ENCODE measurements around the gene TTC16.

The TTC16 gene

GRCh38 chr9:127698985-127699670 lies 16.8 kb upstream of the TTC16 start:
- no peak overlapping the region; the same call in 1 of the 2 replicates for H3K27ac ChIP-seq (ENCODE audit: low read depth, low read length)

DNA sequence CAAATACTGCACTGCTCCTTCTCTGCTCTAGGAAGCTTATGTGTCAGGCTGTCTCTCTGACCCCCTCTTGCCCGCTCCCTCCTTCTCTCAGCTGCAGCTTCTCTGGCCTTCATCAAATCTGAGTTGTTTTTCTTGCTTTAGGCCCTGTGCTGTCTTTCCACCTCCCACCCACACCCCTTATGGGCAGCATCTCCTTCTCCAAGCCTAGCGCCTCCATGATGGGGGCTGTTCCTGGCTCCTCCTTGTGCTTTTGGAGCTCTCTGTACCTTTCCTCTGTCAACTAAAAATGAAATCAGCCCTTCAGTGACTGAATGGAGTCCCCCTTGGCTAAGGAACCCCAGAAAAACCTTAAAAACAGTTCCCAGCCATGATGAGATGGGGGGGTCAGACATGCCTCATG lies 15.7 kb upstream of the TTC16 start:
- Histone ChIP-seq H3K27ac (ENCODE audit: low read depth, low read length) (no peak overlapping the region), H3K9ac (ENCODE audit: low read depth, low read length) (no peak overlapping the region), H3K36me3 (ENCODE audit: insufficient read depth, low read length) (no peaks in the 10 kb centered on the region), H3K4me1 (ENCODE audit: insufficient read depth, low read length) (no peaks in the 10 kb centered on the region), H3K27me3 (ENCODE audit: insufficient read depth, low read length) (no peaks in the 10 kb centered on the region), H3K4me3 (ENCODE audit: low read length) (no peak overlapping the region), H3K9me3 (ENCODE audit: insufficient read depth, low read depth, low read length) (no peaks in the 10 kb centered on the region)
- WGBS = 94% methylated on average over 2 of the region's 2 CpGs

More at GRCh38 chr9:127698985-127699670, 16.8 kb upstream of the TTC16 start:
- H3K9me3 ChIP-seq (ENCODE audit: insufficient read depth, low read depth, low read length) = no peaks in the 10 kb centered on the region
- no peaks in the 10 kb centered on the region for H3K27me3 ChIP-seq (ENCODE audit: insufficient read depth, low read length)
- no peaks in the 10 kb centered on the region for H3K4me1 ChIP-seq (ENCODE audit: insufficient read depth, low read length)
- peak overlapping the region; percentile 52; the same call in 1 of the 2 replicates for H3K9ac ChIP-seq (ENCODE audit: low read depth, low read length)
- peak overlapping the region; percentile 55 for H3K4me3 ChIP-seq (ENCODE audit: low read length)
- WGBS = 41% methylated on average over 41 of the region's 41 CpGs
- no peaks in the 10 kb centered on the region for H3K36me3 ChIP-seq (ENCODE audit: insufficient read depth, low read length)

DNA sequence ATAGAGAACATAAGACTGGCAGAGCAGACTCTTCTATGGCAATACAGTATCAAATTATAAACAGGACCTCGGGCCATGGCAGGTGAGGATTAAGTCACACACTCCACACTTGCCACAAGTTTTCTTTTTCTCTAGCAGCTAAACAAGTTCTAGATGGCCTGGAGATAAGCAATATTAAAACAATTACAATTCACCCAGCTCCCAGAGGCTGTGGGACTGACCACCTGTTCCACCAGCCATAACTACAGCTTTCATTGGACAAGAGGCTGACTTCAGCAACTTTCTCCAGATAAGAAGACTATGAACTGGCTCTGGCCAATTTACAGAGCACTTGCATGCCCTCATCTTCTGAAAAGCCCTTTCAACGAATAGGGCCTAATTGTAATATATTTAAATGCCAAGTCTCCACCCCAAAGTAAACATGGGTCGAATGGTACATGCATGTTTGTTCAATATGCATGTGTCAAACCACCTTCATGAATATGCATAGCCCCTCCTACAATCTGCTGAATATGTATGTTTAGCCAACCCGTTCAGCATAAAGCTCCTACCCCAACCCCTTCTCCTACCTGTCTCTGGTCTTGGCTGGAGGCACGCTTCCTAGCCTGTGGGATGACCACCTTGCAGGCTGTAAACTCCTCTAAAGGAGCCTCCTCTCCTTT lies 15.2 kb upstream of the TTC16 start:
- Histone ChIP-seq H3K9me3 (ENCODE audit: insufficient read depth, low read depth, low read length) (no peaks in the 10 kb centered on the region), H3K4me3 (ENCODE audit: low read length) (no peak overlapping the region), H3K27ac (ENCODE audit: low read depth, low read length) (no peak overlapping the region), H3K9ac (ENCODE audit: low read depth, low read length) (no peak overlapping the region), H3K4me1 (ENCODE audit: insufficient read depth, low read length) (no peaks in the 10 kb centered on the region), H3K36me3 (ENCODE audit: insufficient read depth, low read length) (no peaks in the 10 kb centered on the region), H3K27me3 (ENCODE audit: insufficient read depth, low read length) (no peaks in the 10 kb centered on the region)
- 81% methylated on average over 5 of the region's 5 CpGs for WGBS

DNA sequence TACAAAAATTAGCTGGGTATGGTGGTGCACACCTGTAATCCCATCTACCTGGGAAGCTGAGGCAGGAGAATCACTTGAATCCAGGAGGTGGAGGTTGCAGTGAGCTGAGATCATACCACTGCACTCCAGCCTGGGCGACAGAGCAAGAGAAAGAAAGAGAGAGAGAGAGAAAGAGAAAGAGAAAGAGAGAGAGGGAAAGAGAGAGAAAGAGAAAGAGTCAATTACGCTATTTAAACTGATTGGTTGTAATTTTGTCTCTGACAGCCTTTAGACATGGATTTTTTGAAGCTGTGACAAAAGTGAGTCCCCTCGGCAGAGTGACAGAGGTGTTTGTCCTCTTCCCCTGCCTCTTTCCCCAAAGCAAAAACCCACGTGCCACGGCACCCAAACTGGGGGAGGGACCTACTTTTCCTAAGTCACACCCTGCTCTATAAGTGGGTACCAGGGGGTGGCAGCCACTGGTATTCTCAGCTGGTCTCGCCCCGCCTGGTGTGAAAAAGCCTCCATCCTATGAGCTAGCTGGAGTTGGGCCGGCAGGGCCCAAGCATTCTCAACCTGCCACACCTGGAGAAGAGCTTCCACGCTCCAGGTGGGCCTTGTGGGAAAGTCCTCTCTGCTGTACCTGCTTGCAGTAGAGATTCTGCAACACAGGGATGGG lies 12.5 kb upstream of the TTC16 start:
- Histone ChIP-seq H3K27me3 (ENCODE audit: insufficient read depth, low read length) (no peaks in the 10 kb centered on the region), H3K9ac (ENCODE audit: low read depth, low read length) (no peak overlapping the region), H3K4me3 (ENCODE audit: low read length) (no peak overlapping the region), H3K4me1 (ENCODE audit: insufficient read depth, low read length) (no peaks in the 10 kb centered on the region), H3K36me3 (ENCODE audit: insufficient read depth, low read length) (no peaks in the 10 kb centered on the region), H3K9me3 (ENCODE audit: insufficient read depth, low read depth, low read length) (no peaks in the 10 kb centered on the region), H3K27ac (ENCODE audit: low read depth, low read length) (no peak overlapping the region)
- 84% methylated on average over 9 of the region's 9 CpGs for WGBS

- H3K9ac ChIP-seq (ENCODE audit: low read depth, low read length) = no peak overlapping the region
- no peaks in the 10 kb centered on the region for H3K9me3 ChIP-seq (ENCODE audit: insufficient read depth, low read depth, low read length)
- H3K36me3 ChIP-seq (ENCODE audit: insufficient read depth, low read length) = no peaks in the 10 kb centered on the region
- no peaks in the 10 kb centered on the region for H3K4me1 ChIP-seq (ENCODE audit: insufficient read depth, low read length)
- no peak overlapping the region for H3K27ac ChIP-seq (ENCODE audit: low read depth, low read length)
- WGBS = 86% methylated on average over 12 of the region's 12 CpGs
- H3K4me3 ChIP-seq (ENCODE audit: low read length) = no peak overlapping the region
- no peaks in the 10 kb centered on the region for H3K27me3 ChIP-seq (ENCODE audit: insufficient read depth, low read length)
These were observed 10.1 kb upstream of the TTC16 start for GRCh38 chr9:127705577-127706379.

- peak within 1 kb of the TSS; percentile 18; the same call in 1 of the 2 replicates for H3K4me3 ChIP-seq (ENCODE audit: low read length)
- H3K27me3 ChIP-seq (ENCODE audit: insufficient read depth, low read length) = no peaks in the 10 kb centered on the region
- H3K27ac ChIP-seq (ENCODE audit: low read depth, low read length) = no peak within 1 kb of the TSS
- H3K36me3 ChIP-seq (ENCODE audit: insufficient read depth, low read length) = no peaks in the 10 kb centered on the region
- no peak within 1 kb of the TSS for H3K9ac ChIP-seq (ENCODE audit: low read depth, low read length)
- no peaks in the 10 kb centered on the region for H3K9me3 ChIP-seq (ENCODE audit: insufficient read depth, low read depth, low read length)
- 76% methylated on average over 11 of the region's 11 CpGs for WGBS
- 0 out of 2 replicates have a peak, but pooled peaks cover 4% of the 10 kb centered on the region for H3K4me1 ChIP-seq (ENCODE audit: insufficient read depth, low read length)
These were observed 9.0 kb upstream of the TTC16 start, which contains the start of gene CFAP157 for GRCh38 chr9:127706836-127707241. Gene CFAP157 (plus strand): TSS chr9:127706988. CDS start chr9:127707032, 44 bp downstream.

DNA sequence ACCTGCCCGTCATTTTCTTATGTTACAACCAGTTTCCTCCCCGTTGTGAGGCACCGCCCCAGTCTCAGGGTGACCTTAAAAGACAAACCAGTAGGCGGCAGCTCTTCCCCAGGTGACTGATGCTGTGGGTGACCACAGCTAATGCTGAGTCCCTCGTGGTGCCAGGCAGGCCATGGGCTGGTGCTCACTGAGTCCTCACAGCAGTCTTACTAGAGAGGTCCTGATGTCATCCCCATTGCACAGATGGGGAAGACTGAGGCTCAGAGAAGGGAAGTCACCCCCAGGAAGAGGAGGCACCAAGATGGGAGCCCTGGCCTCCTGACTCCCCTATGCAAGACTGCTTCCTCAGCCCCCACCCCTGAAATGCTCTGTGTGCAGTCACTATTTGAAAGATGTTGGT lies 8.1 kb upstream of the TTC16 start:
- Histone ChIP-seq H3K4me3 (ENCODE audit: low read length) (no peak overlapping the region), H3K27ac (ENCODE audit: low read depth, low read length) (no peak overlapping the region), H3K9me3 (ENCODE audit: insufficient read depth, low read depth, low read length) (no peaks in the 10 kb centered on the region), H3K27me3 (ENCODE audit: insufficient read depth, low read length) (no peaks in the 10 kb centered on the region), H3K4me1 (ENCODE audit: insufficient read depth, low read length) (0 out of 2 replicates have a peak, but pooled peaks cover 5% of the 10 kb centered on the region), H3K9ac (ENCODE audit: low read depth, low read length) (no peak overlapping the region), H3K36me3 (ENCODE audit: insufficient read depth, low read length) (no peaks in the 10 kb centered on the region)
- WGBS = 71% methylated on average over 5 of the region's 5 CpGs

GRCh38 chr9:127708952-127709587 lies 6.8 kb upstream of the TTC16 start:
- Histone ChIP-seq H3K27ac (ENCODE audit: low read depth, low read length) (no peak overlapping the region), H3K9ac (ENCODE audit: low read depth, low read length) (no peak overlapping the region), H3K4me1 (ENCODE audit: insufficient read depth, low read length) (0 out of 2 replicates have a peak, but pooled peaks cover 5% of the 10 kb centered on the region), H3K27me3 (ENCODE audit: insufficient read depth, low read length) (no peaks in the 10 kb centered on the region), H3K4me3 (ENCODE audit: low read length) (no peak overlapping the region), H3K36me3 (ENCODE audit: insufficient read depth, low read length) (no peaks in the 10 kb centered on the region), H3K9me3 (ENCODE audit: insufficient read depth, low read depth, low read length) (no peaks in the 10 kb centered on the region)
- 91% methylated on average over 8 of the region's 8 CpGs for WGBS

GRCh38 chr9:127710204-127710783 lies 5.6 kb upstream of the TTC16 start:
- H3K4me3 ChIP-seq (ENCODE audit: low read length) = no peak overlapping the region
- H3K27me3 ChIP-seq (ENCODE audit: insufficient read depth, low read length) = peaks cover 5% of the 10 kb centered on the region; the same call in 1 of the 2 replicates
- 0 out of 2 replicates have a peak, but pooled peaks cover 7% of the 10 kb centered on the region for H3K4me1 ChIP-seq (ENCODE audit: insufficient read depth, low read length)
- no peak overlapping the region for H3K27ac ChIP-seq (ENCODE audit: low read depth, low read length)
- 91% methylated on average over 10 of the region's 10 CpGs for WGBS
- H3K9me3 ChIP-seq (ENCODE audit: insufficient read depth, low read depth, low read length) = no peaks in the 10 kb centered on the region
- H3K36me3 ChIP-seq (ENCODE audit: insufficient read depth, low read length) = no peaks in the 10 kb centered on the region
- no peak overlapping the region for H3K9ac ChIP-seq (ENCODE audit: low read depth, low read length)

GRCh38 chr9:127711226-127711701 lies 4.6 kb upstream of the TTC16 start:
- no peak overlapping the region for H3K4me3 ChIP-seq (ENCODE audit: low read length)
- 88% methylated on average over 9 of the region's 9 CpGs for WGBS
- peaks cover 5% of the 10 kb centered on the region; the same call in 1 of the 2 replicates for H3K27me3 ChIP-seq (ENCODE audit: insufficient read depth, low read length)
- H3K4me1 ChIP-seq (ENCODE audit: insufficient read depth, low read length) = 0 out of 2 replicates have a peak, but pooled peaks cover 7% of the 10 kb centered on the region
- no peak overlapping the region for H3K9ac ChIP-seq (ENCODE audit: low read depth, low read length)
- no peak overlapping the region for H3K27ac ChIP-seq (ENCODE audit: low read depth, low read length)
- H3K9me3 ChIP-seq (ENCODE audit: insufficient read depth, low read depth, low read length) = no peaks in the 10 kb centered on the region
- H3K36me3 ChIP-seq (ENCODE audit: insufficient read depth, low read length) = no peaks in the 10 kb centered on the region
